H1 (cell line): ENCODE data around the gene CEACAM16. TPM values are rescaled to one million over a fixed set of nuclear protein-coding genes. Genes with fewer than 3 reads are reported as not detected.

ENCODE experiments used
- CTCF ChIA-PET: fragments of 300-600 bp; sonication (Branson Sonifier 250); formaldehyde crosslinking; loops from one replicate; lab custom pipeline; 2021; ENCODE audit not compliant: partially characterized antibody; lab: Charles Lee
- POLR2A ChIA-PET: fragments of 300-600 bp; sonication (Branson Sonifier 250); formaldehyde crosslinking; loops from one replicate; lab custom pipeline; 2021; ENCODE audit warnings: inconsistent platforms; ENCODE audit not compliant: partially characterized antibody; lab: Charles Lee
- DNase-seq, 2 experiments: peaks; one replicate each; pipeline versions ENCODE4 v3.0.0 to v3.0.0-alpha.2; 2010 to 2022; ENCODE audit warnings: low spot score in 2 of 2, low read depth in 1 of 2, mixed read lengths in 1 of 2
- FAIRE-seq: peaks from 2 replicates; lab custom pipeline; 2011; peaks lifted over from hg19 to GRCh38; lab: Jason Lieb, UNC
- H2AFZ ChIP-seq: 2 replicates; pipeline ENCODE4 v1.8.1; 2012; ENCODE audit warnings: low read length, inconsistent platforms
- H2AK5ac ChIP-seq: 2 replicates; pipeline ENCODE4 v1.6.1; 2013; ENCODE audit warnings: low read depth, low read length
- H2BK120ac ChIP-seq: replicated peaks from 2 replicates; pipeline ENCODE3; 2013; ENCODE audit warnings: low read depth, low read length, inconsistent platforms
- H2BK12ac ChIP-seq: 2 replicates; pipeline ENCODE4 v1.6.1; 2013; ENCODE audit warnings: low read depth, low read length
- H2BK15ac ChIP-seq: 2 replicates; pipeline ENCODE4 v1.6.1; 2013; ENCODE audit warnings: low read length
- H2BK20ac ChIP-seq: 2 replicates; pipeline ENCODE4 v1.6.1; 2013; ENCODE audit warnings: low read length
- H2BK5ac ChIP-seq: 2 replicates; pipeline ENCODE4 v1.6.1; 2013; ENCODE audit warnings: low read depth, low read length
- H3K14ac ChIP-seq: 2 replicates; pipeline ENCODE4 v1.6.1; 2013; ENCODE audit warnings: inconsistent platforms; ENCODE audit not compliant: insufficient read length
- H3K18ac ChIP-seq: 2 replicates; pipeline ENCODE4 v1.6.1; 2013; ENCODE audit warnings: low read length; ENCODE audit errors: extremely low read depth
- H3K23ac ChIP-seq: 2 replicates; pipeline ENCODE4 v1.6.1; 2013; ENCODE audit warnings: inconsistent platforms; ENCODE audit not compliant: insufficient read length
- H3K23me2 ChIP-seq: 2 replicates; pipeline ENCODE4 v1.6.1; 2013; ENCODE audit warnings: low read depth, low read length
- H3K27ac ChIP-seq: 2 replicates; pipeline ENCODE4 v1.6.1; 2011; ENCODE audit warnings: low read depth, low read length, inconsistent platforms
- H3K27me3 ChIP-seq, 4 experiments: replicated peaks in 1 of 4; 1 replicate in 1 of 4; 2 replicates in 3 of 4; pipeline versions ENCODE4 v1.6.1 to v1.8.1; 2011 to 2013; ENCODE audit warnings: low read length in 3 of 4, mild to moderate bottlenecking in 3 of 4, inconsistent platforms in 2 of 4, mixed read lengths in 2 of 4, moderate library complexity in 1 of 4; ENCODE audit not compliant: control insufficient read depth in 3 of 4, insufficient read depth in 3 of 4; ENCODE audit errors: extremely low read depth in 1 of 4
- H3K36me3 ChIP-seq, 4 experiments: 2 replicates each; pipeline versions ENCODE4 v1.6.1 to v1.8.1; 2011 to 2013; ENCODE audit warnings: mild to moderate bottlenecking in 4 of 4, low read length in 3 of 4, moderate library complexity in 2 of 4, control low read depth in 1 of 4, inconsistent platforms in 1 of 4; ENCODE audit not compliant: insufficient read depth in 4 of 4, control insufficient read depth in 2 of 4
- H3K4ac ChIP-seq: replicated peaks from 2 replicates; pipeline ENCODE3; 2013; ENCODE audit warnings: low read length, low read depth, mixed read lengths, inconsistent platforms; ENCODE audit not compliant: insufficient read length
- H3K4me1 ChIP-seq, 4 experiments: replicated peaks in 1 of 4; 1 replicate in 1 of 4; 2 replicates in 3 of 4; pipeline versions ENCODE4 v1.6.1 to v1.8.1; 2011 to 2013; ENCODE audit warnings: low read length in 3 of 4, inconsistent platforms in 2 of 4, mixed read lengths in 1 of 4; ENCODE audit not compliant: insufficient read depth in 4 of 4, control insufficient read depth in 3 of 4
- H3K4me2 ChIP-seq, 2 experiments: 2 replicates each; pipeline versions ENCODE4 v1.6.1 to v1.8.1; 2011 to 2013; ENCODE audit warnings: low read depth in 2 of 2, low read length in 2 of 2, control low read depth in 1 of 2, inconsistent platforms in 1 of 2, mild to moderate bottlenecking in 1 of 2; ENCODE audit not compliant: insufficient read depth in 1 of 2
- H3K4me3 ChIP-seq, 4 experiments: fragments of 200-600, 300-600 bp in 1 of 4; sonication (generic), shearing (Covaris generic), sonication (Bioruptor Twin) in 1 of 4; 2 replicates each; pipeline versions ENCODE4 v1.5.1 to v1.8.1; 2011 to 2016; ENCODE audit warnings: low read length in 4 of 4, low read depth in 3 of 4, control low read depth in 2 of 4, inconsistent platforms in 2 of 4, mild to moderate bottlenecking in 2 of 4, mixed read lengths in 1 of 4, moderate library complexity in 1 of 4; ENCODE audit not compliant: insufficient read depth in 2 of 4; ENCODE audit errors: extremely low read depth in 1 of 4
- H3K56ac ChIP-seq: replicated peaks from 2 replicates; pipeline ENCODE3; 2013; ENCODE audit warnings: low read depth, mild to moderate bottlenecking, mixed read lengths, low read length, inconsistent platforms; ENCODE audit not compliant: insufficient read length
- H3K79me1 ChIP-seq: 2 replicates; pipeline ENCODE4 v1.6.1; 2013; ENCODE audit warnings: low read depth, low read length, control low read depth
- H3K79me2 ChIP-seq, 2 experiments: 2 replicates each; pipeline versions ENCODE4 v1.6.1 to v1.8.1; 2012 to 2013; ENCODE audit warnings: low read length in 2 of 2, mild to moderate bottlenecking in 2 of 2, inconsistent platforms in 1 of 2; ENCODE audit not compliant: insufficient read depth in 2 of 2, control insufficient read depth in 1 of 2
- H3K9ac ChIP-seq, 4 experiments: replicated peaks in 1 of 4; 1 replicate in 1 of 4; 2 replicates in 3 of 4; pipeline versions ENCODE4 v1.6.1 to v1.8.1; 2011 to 2013; ENCODE audit warnings: low read depth in 3 of 4, low read length in 3 of 4, control low read depth in 2 of 4, mild to moderate bottlenecking in 2 of 4, moderate library complexity in 2 of 4, inconsistent platforms in 1 of 4; ENCODE audit errors: extremely low read depth in 1 of 4
- H3K9me3 ChIP-seq, 2 experiments: 2 replicates each; pipeline versions ENCODE4 v1.6.1 to v1.8.1; 2012 to 2013; ENCODE audit warnings: mild to moderate bottlenecking in 2 of 2, moderate library complexity in 2 of 2, control low read depth in 1 of 2, inconsistent platforms in 1 of 2, low read depth in 1 of 2, low read length in 1 of 2, mixed read lengths in 1 of 2; ENCODE audit not compliant: insufficient read depth in 2 of 2
- H4K20me1 ChIP-seq, 2 experiments: replicated peaks in 1 of 2; 2 replicates each; pipeline versions ENCODE3 to v1.8.1; 2011 to 2013; ENCODE audit warnings: inconsistent platforms in 2 of 2, low read length in 2 of 2, mild to moderate bottlenecking in 1 of 2; ENCODE audit not compliant: insufficient read depth in 2 of 2, control insufficient read depth in 1 of 2
- H4K5ac ChIP-seq: 2 replicates; pipeline ENCODE4 v1.6.1; 2013; ENCODE audit warnings: low read length, low read depth, mixed read lengths, inconsistent platforms; ENCODE audit not compliant: insufficient read length
- H4K8ac ChIP-seq: 2 replicates; pipeline ENCODE4 v1.8.0; 2013; ENCODE audit warnings: mild to moderate bottlenecking, moderate library complexity, low read length, inconsistent platforms; ENCODE audit not compliant: insufficient read depth; ENCODE audit errors: extremely low read depth
- H4K91ac ChIP-seq: replicated peaks from 2 replicates; pipeline ENCODE3; 2013; ENCODE audit warnings: low read length, mixed read lengths, inconsistent platforms; ENCODE audit not compliant: insufficient read length
- CREB1 ChIP-seq: IDR thresholded peaks from 2 replicates; pipeline ENCODE4 v1.6.1; 2012; ENCODE audit warnings: inconsistent platforms
- EZH2 ChIP-seq: fragments of 200-600 bp; sonication (generic); IDR thresholded peaks from 2 replicates; pipeline ENCODE4 v1.7.1; 2012; ENCODE audit warnings: low read depth, mild to moderate bottlenecking, moderate library complexity, low read length, inconsistent platforms; ENCODE audit not compliant: severe bottlenecking
- RAD21 ChIP-seq, 2 experiments: IDR thresholded peaks in 1 of 2; conservative IDR thresholded peaks in 1 of 2; 2 replicates each; pipeline ENCODE4 v1.6.1; 2011; ENCODE audit warnings: low read depth in 2 of 2, low read length in 2 of 2, improper control_type of control experiment in 1 of 2, inconsistent platforms in 1 of 2, mild to moderate bottlenecking in 1 of 2, moderate library complexity in 1 of 2
- SIX5 ChIP-seq: IDR thresholded peaks from 2 replicates; pipeline ENCODE4 v1.6.1; 2011; ENCODE audit warnings: mild to moderate bottlenecking, low read depth, low read length
- SRF ChIP-seq: IDR thresholded peaks from 2 replicates; pipeline ENCODE4 v1.6.1; 2011; ENCODE audit warnings: mild to moderate bottlenecking, low read depth, low read length, moderate library complexity
- TAF1 ChIP-seq: IDR thresholded peaks from 2 replicates; pipeline ENCODE4 v1.6.1; 2011; ENCODE audit warnings: mild to moderate bottlenecking, low read depth, low read length
- TCF12 ChIP-seq: IDR thresholded peaks from 2 replicates; pipeline ENCODE4 v1.6.1; 2011; ENCODE audit warnings: low read depth, mild to moderate bottlenecking, low read length
- YY1 ChIP-seq: IDR thresholded peaks from 2 replicates; pipeline ENCODE4 v1.6.1; 2011; ENCODE audit warnings: low read depth, mild to moderate bottlenecking, low read length
- WGBS, 2 experiments: shearing (Covaris generic) in 1 of 2; methylation state at CpG; one replicate each; pipeline versions ENCODE4 v1.1.6 to v1.1.7; 2013 to 2015; ENCODE audit warnings: low lambda C conversion rate in 2 of 2, mixed read lengths in 2 of 2, inconsistent platforms in 1 of 2, low coverage in 1 of 2, missing lambda C conversion rate in 1 of 2; ENCODE audit not compliant: insufficient replicate concordance in 2 of 2, insufficient coverage in 1 of 2, insufficient read length in 1 of 2; ENCODE audit errors: extremely low coverage in 1 of 2, missing lambda C conversion rate in 1 of 2; 5-methylcytosine and 5-hydroxymethylcytosine counted together
- long read RNA-seq, 2 experiments: library from RNA in 1 of 2; library from capped mRNA in 1 of 2; stranded (forward); transcript quantifications; one replicate each; pipeline ENCODE4 v2.0.0, GENCODE V29; 2021; ENCODE audit warnings: inconsistent platforms in 1 of 2
- polyA minus RNA-seq, 3 experiments: library from RNA; depleted of rRNA, polyadenylated mRNA; stranded (reverse); fragments of >200 nt; gene quantifications; 1 replicate in 2 of 3; 2 replicates in 1 of 3; pipeline ENCODE4 v1.2.3, GENCODE V29; 2011
- polyA plus RNA-seq, 7 experiments: library from polyadenylated mRNA; depleted of rRNA in 3 of 7; stranded (reverse) in 5 of 7; unstranded in 2 of 7; fragments of >200 nt in 5 of 7; fragments of 200-250 nt in 2 of 7; gene quantifications; 1 replicate in 5 of 7; 2 replicates in 1 of 7; 4 replicates in 1 of 7; pipeline versions ENCODE4 v1.2.1 to v1.2.3, GENCODE V29; 2011 to 2013; ENCODE audit warnings: missing spikeins in 2 of 7, mixed read lengths in 2 of 7
- total RNA-seq: library from RNA; stranded (reverse); fragmentation: NEBNext Ultra II Directional; extraction: Animal tissue kit (Norgen Biotek cat#: 25700); gene quantifications from 2 replicates; pipeline ENCODE4 v1.2.1, GENCODE V29; 2021

Gene CEACAM16, protein sequence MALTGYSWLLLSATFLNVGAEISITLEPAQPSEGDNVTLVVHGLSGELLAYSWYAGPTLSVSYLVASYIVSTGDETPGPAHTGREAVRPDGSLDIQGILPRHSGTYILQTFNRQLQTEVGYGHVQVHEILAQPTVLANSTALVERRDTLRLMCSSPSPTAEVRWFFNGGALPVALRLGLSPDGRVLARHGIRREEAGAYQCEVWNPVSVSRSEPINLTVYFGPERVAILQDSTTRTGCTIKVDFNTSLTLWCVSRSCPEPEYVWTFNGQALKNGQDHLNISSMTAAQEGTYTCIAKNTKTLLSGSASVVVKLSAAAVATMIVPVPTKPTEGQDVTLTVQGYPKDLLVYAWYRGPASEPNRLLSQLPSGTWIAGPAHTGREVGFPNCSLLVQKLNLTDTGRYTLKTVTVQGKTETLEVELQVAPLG
- total RNA-seq (not detected in 2 replicates), polyA plus RNA-seq (2011; rRNA removed) (not detected in 2 replicates), polyA minus RNA-seq (2011; rRNA and poly(A)+ RNA removed) (not detected in 2 replicates)
- polyA plus RNA-seq (2011; cell fraction: cytosol; rRNA removed) = not detected
- polyA plus RNA-seq (2011; cell fraction: nucleus; rRNA removed) = not detected
- not detected in 4 replicates for polyA plus RNA-seq (2012, experiment 1 of 2)
- not detected for polyA plus RNA-seq (2012, experiment 2 of 2)
- polyA plus RNA-seq (2013, experiment 1 of 2) = not detected
- not detected for polyA plus RNA-seq (2013, experiment 2 of 2)
- polyA minus RNA-seq (2011; cell fraction: cytosol; rRNA and poly(A)+ RNA removed) = not detected
- not detected for polyA minus RNA-seq (2011; cell fraction: nucleus; rRNA and poly(A)+ RNA removed)
- long read RNA-seq, experiment 1 = 0 reads
- long read RNA-seq, experiment 2 = 0 reads

DNA sequence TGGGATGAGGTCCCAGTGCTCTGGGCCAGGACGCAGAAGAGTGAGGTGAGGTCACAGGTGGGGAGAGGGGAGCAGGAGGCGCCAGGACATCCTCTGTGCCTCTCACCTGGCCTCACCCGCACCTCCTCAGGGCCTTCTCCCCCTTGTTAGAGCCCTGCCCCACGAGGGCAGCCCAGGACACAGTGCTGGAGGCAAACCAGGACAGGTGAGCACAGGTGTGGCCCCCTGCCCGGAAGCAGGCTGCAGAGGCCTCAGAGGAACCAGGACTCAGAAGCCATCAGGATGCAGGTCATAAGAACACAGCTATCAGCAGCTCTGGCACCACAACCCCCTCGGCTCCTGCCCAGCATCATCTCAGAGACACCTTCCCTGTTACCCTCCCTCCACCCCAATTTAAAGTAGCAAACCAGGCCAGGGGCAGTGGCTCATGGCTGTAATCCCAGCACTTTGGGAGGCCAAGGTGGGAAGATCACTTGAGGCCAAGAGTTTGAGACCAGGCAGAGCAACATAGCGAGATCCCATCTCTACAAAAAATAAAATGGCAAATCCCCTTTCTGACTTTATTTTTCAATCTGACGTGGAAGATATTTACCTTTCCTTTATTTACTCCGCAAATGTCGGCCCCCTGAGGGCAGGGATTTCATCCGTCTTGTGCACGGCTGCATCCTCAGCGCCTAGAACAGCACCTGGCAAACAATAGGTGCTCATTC is at the start of gene CEACAM16:
Gene CEACAM16 (plus strand): TSS at position 660 of the 710 bp plus-strand sequence. CDS start 2,306 bp downstream, outside the sequence.
- no peak within 1 kb of the TSS for H4K5ac ChIP-seq
- H4K91ac ChIP-seq = no peak within 1 kb of the TSS
- FAIRE-seq = no peak
- no peak within 1 kb of the TSS for H2BK120ac ChIP-seq
- H4K20me1 ChIP-seq = no peaks in the 10 kb centered on the region
- H3K79me1 ChIP-seq = no peaks in the 10 kb centered on the region
- no peaks in the 10 kb centered on the region for H3K23me2 ChIP-seq
- no peak within 1 kb of the TSS for H2BK20ac ChIP-seq
- H3K4me3 ChIP-seq = no peak within 1 kb of the TSS
- DNase-seq = no peak
- 0 out of 2 replicates have a peak within 1 kb of the TSS, but pooled peaks have one; percentile 61 for H2BK15ac ChIP-seq
- H3K56ac ChIP-seq = no peak within 1 kb of the TSS
- TF ChIP-seq EZH2 (no peak), RAD21 (IDR thresholded peaks at IDR 0.05 in 1 of 2, conservative IDR thresholded peaks at IDR 0.05 in 1 of 2; ENCODE audit: low read depth in 2 of 2, low read length in 2 of 2) (no peak), TCF12 (no peak), YY1 (no peak), SIX5 (no peak), TAF1 (no peak), CREB1 (no peak), SRF (no peak)
- no peaks in the 10 kb centered on the region for H3K9me3 ChIP-seq
- no peak within 1 kb of the TSS for H4K8ac ChIP-seq
- no peak within 1 kb of the TSS for H3K18ac ChIP-seq
- H3K9ac ChIP-seq = no peak within 1 kb of the TSS
- no peak within 1 kb of the TSS for H3K27ac ChIP-seq
- WGBS, 2 experiments = 86% methylated on average over 12 of the region's 13 CpGs; no CpG with 5 or more reads in 1 of the 2 experiments
- ChIA-PET POLR2A (no interaction called here), CTCF (no interaction called here)
- H2BK5ac ChIP-seq = no peak within 1 kb of the TSS
- H3K36me3 ChIP-seq = no peaks in the 10 kb centered on the region
- no peak within 1 kb of the TSS for H3K14ac ChIP-seq
- no peak within 1 kb of the TSS for H3K23ac ChIP-seq
- no peak within 1 kb of the TSS for H3K4me2 ChIP-seq
- H2BK12ac ChIP-seq = peak within 1 kb of the TSS; percentile 27; the same call in 1 of the 2 replicates
- H3K4ac ChIP-seq = peak within 1 kb of the TSS; percentile 60
- peaks cover 0 to 7% (median 2%) of the 10 kb centered on the region in 4 experiments; a peak in 3 of 7 replicates for H3K4me1 ChIP-seq
- H2AK5ac ChIP-seq = no peak within 1 kb of the TSS
- no peaks in the 10 kb centered on the region for H3K27me3 ChIP-seq
- H2AFZ ChIP-seq = no peak within 1 kb of the TSS
- no peaks in the 10 kb centered on the region for H3K79me2 ChIP-seq
